GM19468 (cell line): ENCODE data around the gene RAPSN.

Source experiments
- ATAC-seq: cut with Tn5 transposase; IDR thresholded peaks from one replicate; pipeline ENCODE4 v1.9.1; 2021; ENCODE audit warnings: mild to moderate bottlenecking, moderate library complexity, moderate number of reproducible peaks; ENCODE audit not compliant: unreplicated experiment; ENCODE audit errors: extremely low read depth

RAPSN gene

GRCh38 chr11:47410370-47411264, 38.3 kb downstream of the RAPSN start:
- ATAC-seq: no peak

DNA sequence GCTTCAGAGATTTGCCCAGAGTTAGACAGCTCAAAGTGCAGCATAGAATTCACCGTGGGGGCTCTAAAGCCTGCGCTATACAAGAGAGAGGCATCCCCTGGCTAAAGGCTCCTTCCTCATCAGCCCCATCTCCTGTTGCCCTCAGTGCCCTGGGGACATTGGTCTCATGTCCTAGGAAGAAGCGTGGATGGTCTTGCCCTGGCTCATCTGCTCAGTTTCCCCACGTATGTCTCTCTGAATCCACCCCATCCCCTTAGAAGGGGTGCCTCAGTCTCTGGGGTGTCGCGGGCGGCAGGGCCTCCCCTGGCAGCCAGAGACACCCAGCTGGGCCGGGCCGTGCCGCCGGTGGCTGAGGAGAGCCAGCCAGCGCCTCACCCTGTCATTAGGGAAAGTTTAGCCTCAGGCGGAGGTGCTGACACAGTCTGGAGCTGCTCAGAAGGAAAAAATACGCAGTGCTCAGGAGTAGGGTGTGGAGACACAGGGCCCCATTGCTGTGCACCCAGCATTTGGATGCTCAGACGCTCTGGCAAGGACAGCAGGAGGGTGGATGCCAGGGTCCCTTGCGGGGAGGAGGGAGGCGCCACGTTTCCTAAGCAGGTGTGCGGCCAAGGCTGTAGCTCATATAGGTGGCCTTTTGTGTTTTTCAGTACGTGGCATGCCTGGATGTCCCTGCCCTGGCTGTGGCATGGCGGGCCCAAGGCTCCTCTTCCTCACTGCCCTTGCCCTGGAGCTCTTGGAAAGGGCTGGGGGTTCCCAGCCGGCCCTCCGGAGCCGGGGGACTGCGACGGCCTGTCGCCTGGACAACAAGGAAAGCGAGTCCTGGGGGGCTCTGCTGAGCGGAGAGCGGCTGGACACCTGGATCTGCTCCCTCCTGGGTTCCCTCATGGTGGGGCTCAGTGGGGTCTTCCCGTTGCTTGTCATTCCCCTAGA, 39.2 kb downstream of the RAPSN start:
- no peak for ATAC-seq

DNA sequence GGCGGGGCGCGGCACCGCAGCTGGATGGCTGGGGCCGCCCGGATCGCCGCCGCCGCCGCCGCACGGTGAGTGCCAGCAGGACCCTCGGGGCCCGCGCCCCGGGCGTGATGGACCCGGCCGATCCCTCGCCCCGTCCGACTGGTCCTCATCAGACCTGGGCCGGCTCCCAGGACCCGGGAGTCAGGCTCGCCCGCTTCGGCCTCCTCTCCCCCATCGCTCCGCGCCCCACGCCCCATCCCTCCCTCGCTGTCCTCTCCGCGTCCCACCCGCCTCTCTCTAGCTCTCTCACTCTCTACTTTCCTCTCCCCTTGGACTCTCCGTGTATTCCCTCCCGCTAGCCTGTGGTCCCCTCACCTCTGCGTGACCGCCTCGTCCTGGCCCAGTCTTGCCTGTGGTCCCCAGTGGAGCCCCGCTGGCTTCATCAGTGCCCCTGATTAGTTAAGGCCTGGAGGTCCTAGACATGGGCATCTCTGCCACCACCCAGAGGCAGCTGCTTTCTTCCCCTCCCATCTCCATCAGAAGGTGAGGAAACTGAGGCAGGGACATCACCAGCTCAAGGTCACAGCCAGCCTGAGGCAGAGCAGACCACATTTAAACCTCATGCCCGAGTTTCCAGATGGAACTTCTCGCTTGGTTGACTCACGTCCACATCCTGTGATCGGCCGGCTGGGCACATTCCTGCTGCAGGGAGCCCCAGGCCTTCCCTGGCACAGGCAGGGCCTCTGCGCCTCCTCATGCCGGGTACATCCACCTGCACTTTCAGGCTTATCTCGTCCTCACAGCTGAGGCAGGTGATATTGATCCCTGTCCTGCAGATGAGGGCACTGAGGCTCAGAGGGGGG, 40.1 kb downstream of the RAPSN start:
- no peak for ATAC-seq

GRCh38 chr11:47407746-47408590, 41.0 kb downstream of the RAPSN start, which contains the start of gene SLC39A13:
Gene SLC39A13, plus strand, starts transcription at chr11:47408590. Its CDS starts 1,505 bp downstream, at chr11:47410095.
- ATAC-seq: peak; percentile 83

- ATAC-seq: no peak
These were observed 41.8 kb downstream of the RAPSN start for GRCh38 chr11:47406896-47407745.

DNA sequence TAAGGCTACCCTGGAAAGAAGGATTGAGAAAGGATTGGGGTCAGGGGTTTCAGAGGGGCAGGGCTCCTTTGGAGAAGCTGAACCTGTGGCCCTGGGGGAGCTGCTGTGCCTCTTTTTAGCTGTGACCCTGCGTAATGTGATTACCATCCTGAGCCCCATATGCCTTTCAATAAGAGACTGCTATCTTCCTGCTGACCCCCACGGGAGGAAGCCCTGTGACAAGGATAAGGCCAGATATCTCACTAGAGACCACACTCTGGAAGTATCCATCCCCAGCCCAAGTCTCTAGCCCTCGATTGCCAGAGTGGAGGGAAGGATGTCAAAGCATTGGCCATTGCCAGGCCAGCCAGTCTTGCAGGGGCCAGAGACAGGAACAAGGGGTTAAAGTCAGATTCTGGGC, 45.4 kb downstream of the RAPSN start:
- no peak for ATAC-seq

- no peak for ATAC-seq
These were observed 45.8 kb downstream of the RAPSN start for GRCh38 chr11:47403135-47403534.

DNA sequence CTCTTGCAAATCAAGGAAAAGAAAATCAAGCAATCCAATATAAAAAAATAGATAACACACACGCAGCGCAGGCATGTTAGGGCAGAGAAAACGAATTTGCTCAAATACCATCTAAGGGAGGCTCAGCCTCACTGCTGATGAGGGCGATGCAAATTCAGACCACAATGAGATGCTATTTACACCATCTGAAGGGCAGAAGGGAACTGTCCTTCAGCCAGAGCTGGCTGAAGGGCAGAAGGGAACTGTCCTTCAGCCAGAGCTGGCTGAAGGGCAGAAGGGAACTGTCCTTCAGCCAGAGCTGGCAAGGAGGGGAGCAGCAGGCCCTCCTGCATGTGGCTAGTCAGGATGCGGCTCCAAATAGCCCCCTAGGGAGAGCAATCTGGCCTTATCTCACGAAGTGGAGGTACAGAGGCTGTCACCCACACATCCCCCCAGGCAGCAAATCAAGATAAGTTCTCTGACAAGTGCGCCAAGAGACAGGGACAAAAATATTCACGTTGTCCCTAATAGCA, 48.1 kb downstream of the RAPSN start:
- no peak for ATAC-seq

DNA sequence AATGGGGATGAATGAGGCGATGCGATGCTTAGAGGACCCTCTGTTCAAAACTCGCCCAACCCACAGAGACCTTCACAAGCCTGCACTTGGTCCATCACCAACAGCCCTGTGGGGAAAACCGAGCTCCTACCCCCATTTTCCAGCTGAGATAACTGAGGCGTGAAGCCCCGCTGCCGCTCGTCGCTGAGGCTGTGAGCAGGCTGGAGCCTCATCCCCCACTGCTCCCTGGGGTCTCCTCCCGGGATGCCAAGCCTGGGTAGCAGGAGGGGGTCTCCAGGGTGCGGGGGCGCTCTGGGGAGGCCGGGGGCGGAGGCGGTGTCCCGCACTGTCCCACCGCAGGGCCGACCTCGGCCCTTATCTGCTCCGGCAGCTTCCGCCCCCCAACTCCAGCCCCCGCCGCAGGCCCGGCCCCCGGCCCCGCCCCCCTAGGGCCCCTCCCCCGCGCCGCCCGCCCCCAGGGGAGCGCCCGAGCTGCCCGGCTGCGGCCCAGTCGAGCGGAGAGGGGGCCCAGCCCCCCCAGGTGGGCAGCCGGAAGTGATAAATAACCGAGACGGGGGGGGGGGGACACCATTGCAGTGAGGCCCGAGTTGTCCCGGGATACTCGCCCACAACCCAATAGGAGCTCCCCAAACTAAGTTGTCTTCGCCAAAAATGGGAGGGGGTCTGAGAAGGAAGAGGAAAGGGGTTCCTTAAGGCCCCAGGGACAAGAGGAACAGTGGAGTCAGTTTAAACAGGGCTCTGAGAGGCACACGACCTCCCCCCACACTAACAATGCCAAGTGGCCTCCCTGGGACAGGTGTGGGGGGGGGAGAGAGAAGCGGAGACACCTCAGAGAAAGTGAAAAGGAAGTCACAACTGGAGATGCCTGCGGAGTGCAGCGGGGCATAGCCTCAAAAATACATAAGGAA, 48.8 kb downstream of the RAPSN start:
- ATAC-seq: no peak

DNA sequence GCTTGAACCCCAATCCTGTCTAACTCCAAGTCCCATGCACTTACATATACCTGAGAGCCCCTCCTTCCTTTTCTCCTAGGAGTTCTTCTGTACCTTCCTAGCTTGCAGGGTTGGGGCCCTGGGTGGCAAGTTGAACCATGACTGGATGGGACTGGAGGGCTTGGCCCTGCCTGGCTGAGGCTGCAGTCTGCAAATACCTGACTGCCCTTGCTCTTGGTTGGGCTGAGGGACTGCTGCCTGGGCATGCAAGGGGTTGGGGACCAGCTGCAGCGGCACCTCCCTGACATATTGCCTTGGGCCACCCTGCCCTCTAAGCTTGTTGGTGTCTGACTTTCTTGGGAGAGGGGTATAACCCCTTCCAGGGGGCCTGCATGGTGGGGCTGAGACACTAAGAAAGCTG, 50.4 kb downstream of the RAPSN start:
- ATAC-seq: no peak

DNA sequence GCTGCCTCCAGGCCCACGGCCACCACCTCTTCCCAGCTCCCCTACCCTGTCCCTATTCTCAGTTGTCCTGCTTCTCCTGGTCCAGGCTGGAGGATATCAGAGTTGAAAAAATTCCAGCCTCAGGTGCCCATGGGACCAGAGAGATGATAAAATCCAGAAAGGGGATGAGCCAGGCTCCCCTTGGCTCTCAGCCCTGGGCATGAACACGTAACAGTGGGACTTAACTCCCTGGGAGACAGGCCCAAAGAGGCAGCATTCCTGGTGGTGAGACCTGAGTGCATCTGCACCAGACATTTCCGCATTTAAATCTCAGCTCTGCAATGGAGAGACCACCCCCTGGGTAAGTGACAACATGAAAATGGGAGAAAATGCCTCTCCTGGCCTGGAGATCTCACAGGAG, 50.9 kb downstream of the RAPSN start:
- ATAC-seq: no peak

DNA sequence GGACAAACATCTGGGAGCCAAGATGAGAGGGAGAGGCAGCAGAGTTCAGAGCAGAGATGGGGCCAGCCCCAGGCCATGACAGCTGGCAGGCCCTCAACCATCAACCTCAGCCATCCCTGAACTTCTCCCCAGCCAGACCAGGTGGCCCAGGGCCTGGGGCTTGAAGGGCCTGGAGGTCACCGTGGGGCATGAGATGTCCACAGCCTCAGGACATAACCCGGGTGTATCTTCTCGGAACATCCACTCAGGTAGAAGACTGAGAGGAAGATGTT, 53.0 kb downstream of the RAPSN start:
- no peak for ATAC-seq

GRCh38 chr11:47395223-47396048, 53.5 kb downstream of the RAPSN start:
- ATAC-seq: no peak

DNA sequence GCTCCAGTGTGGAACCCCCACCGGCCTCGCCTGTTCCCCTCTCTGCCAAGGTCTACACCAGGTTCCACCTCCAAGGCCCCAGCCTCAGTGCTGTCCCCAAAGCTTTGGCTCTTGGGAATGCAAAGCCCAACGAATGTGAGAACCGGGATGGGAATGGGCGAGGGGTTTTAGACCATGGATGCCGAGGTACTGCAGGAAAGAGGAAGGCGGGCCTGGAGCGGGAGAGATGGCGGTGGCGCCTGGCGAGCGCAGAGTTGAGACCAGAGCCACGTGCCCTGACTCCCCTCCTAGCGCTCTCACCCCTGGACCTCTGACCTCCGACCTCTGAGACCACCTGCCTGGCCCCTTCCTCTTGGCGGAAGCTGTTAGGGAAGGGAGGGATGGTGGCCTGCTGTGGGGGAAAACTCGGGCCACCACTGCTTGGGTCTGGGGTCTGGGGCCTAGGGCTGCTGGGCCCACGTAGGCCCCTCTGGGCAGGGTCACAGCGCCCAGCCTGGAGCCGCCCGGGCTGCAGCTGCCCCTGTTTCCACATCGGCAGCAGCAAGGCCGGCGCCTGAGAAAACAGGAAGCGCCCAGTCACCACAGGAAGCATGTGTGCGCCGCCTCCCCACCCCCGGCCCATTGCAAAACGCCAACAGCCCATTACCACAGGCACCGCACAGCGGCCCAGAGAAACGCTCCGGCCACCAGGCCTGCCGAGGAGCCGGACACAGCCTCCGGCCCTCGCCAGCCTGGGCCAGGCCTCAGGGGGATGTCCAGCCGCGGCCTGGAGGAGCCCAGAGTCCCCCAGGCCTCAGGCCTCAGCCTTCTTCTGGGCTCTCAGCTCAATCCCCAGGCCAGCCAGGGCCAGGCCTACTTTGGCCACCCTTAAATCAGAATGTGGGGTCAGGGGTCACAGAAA, 54.4 kb downstream of the RAPSN start:
- no peak for ATAC-seq

DNA sequence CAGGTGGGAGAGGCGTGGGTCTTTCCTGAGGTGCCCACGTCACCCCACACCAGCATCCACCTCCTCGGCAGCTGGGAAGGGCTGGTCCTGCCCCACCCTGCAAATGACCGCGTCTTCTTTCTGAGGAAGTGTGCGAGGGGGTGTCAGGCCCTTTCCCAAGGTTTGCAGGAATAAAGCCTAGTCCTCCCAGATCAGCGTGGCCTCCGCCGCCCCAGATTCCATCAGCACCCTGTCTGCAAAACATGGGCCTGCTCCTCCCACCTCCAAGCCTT, 55.0 kb downstream of the RAPSN start:
- ATAC-seq: no peak
